Coronary artery (tissue), 2 donors: ENCODE data around the gene IMMT.

Experiments
- DNase-seq: peaks from one replicate; pipeline ENCODE4 v3.0.0-alpha.2; 2017; ENCODE audit warnings: low spot score
- H3K27ac ChIP-seq, 2 donors: fragments of 200-600 bp; sonication (generic); one replicate each; pipeline ENCODE4 v1.5.1; 2016 to 2019
- H3K4me3 ChIP-seq: fragments of 200-600 bp; sonication (generic); 2 replicates; pipeline ENCODE4 v1.5.1; 2016; ENCODE audit warnings: mild to moderate bottlenecking, moderate library complexity
- CTCF ChIP-seq: fragments of 200-600 bp; sonication (generic); IDR thresholded peaks from one replicate; pipeline ENCODE4 v1.5.1; 2019; ENCODE audit warnings: antibody characterized with exemption

IMMT gene

GRCh38 chr2:86199834-86200177 is 4.5 kb upstream of the IMMT start:
- DNase-seq, result no peak
- no peak for TF ChIP-seq CTCF
- peak overlapping the region; percentile 75 to 76 for H3K27ac ChIP-seq
- peak overlapping the region; percentile 81 for H3K4me3 ChIP-seq

GRCh38 chr2:86195808-86196387 is 636 bp upstream of the IMMT start:
- no peak for TF ChIP-seq CTCF
- DNase-seq, result no peak
- H3K4me3 ChIP-seq, result peak overlapping the region; percentile 98
- peak overlapping the region; percentile 99 to 100 for H3K27ac ChIP-seq

GRCh38 chr2:86194751-86195054 is 559 bp downstream of the IMMT start:
- no peak for TF ChIP-seq CTCF
- no peak for DNase-seq
- Histone ChIP-seq H3K4me3 (peak overlapping the region; percentile 98), H3K27ac (peak overlapping the region; percentile 99 to 100)

- DNase-seq, result no peak
- H3K27ac ChIP-seq, result peak overlapping the region; percentile 99 to 100
- peak overlapping the region; percentile 98 for H3K4me3 ChIP-seq
- no peak for TF ChIP-seq CTCF
Observed at GRCh38 chr2:86193901-86194567, 1.2 kb downstream of the IMMT start.

GRCh38 chr2:86189782-86190416 is 5.4 kb downstream of the IMMT start:
- Histone ChIP-seq H3K27ac (no peak overlapping the region), H3K4me3 (no peak overlapping the region)
- DNase-seq, result no peak
- TF ChIP-seq CTCF, result no peak

GRCh38 chr2:86186431-86186830 is 8.8 kb downstream of the IMMT start:
- no peak for TF ChIP-seq CTCF
- H3K27ac ChIP-seq, result peak overlapping the region in 1 of 2 donors; percentile 34
- no peak overlapping the region for H3K4me3 ChIP-seq
- DNase-seq, result no peak
